Mesendoderm (in vitro differentiated cells): ENCODE measurements around the gene KLF15.
A peak's percentile ranks its signal among the peaks of the same experiment; 100 is the strongest.

Source experiments
- DNase-seq: peaks from one replicate; pipeline ENCODE4 v3.0.0; 2013
- H2AK5ac ChIP-seq: 2 replicates; pipeline ENCODE4 v1.6.1; 2013; ENCODE audit warnings: low read length, inconsistent platforms
- H2BK120ac ChIP-seq: 2 replicates; pipeline ENCODE4 v1.6.1; 2013; ENCODE audit warnings: low read depth, mild to moderate bottlenecking, low read length, moderate library complexity, mixed read lengths
- H2BK15ac ChIP-seq: replicated peaks from 2 replicates; pipeline ENCODE4 v1.6.1; 2013; ENCODE audit warnings: low read depth, mild to moderate bottlenecking, moderate library complexity
- H2BK5ac ChIP-seq: 2 replicates; pipeline ENCODE4 v1.6.1; 2013; ENCODE audit warnings: low read length, inconsistent platforms
- H3K18ac ChIP-seq: 2 replicates; pipeline ENCODE4 v1.6.1; 2013; ENCODE audit warnings: mild to moderate bottlenecking, low read length, mixed read lengths
- H3K23ac ChIP-seq: one replicate; pipeline ENCODE4 v1.6.1; 2013; ENCODE audit warnings: low read length
- H3K27ac ChIP-seq: 2 replicates; pipeline ENCODE4 v1.5.1; 2013; ENCODE audit warnings: low read depth, mild to moderate bottlenecking, inconsistent platforms, low read length, moderate library complexity
- H3K27me3 ChIP-seq: 2 replicates; pipeline ENCODE4 v1.6.1; 2013; ENCODE audit warnings: low read length, control low read depth, mild to moderate bottlenecking, inconsistent platforms; ENCODE audit not compliant: insufficient read depth, poor library complexity
- H3K36me3 ChIP-seq: 2 replicates; pipeline ENCODE4 v1.6.1; 2013; ENCODE audit warnings: low read length, inconsistent platforms; ENCODE audit not compliant: control insufficient read depth, insufficient read depth
- H3K4ac ChIP-seq: one replicate; pipeline ENCODE4 v1.6.1; 2013; ENCODE audit warnings: low read depth, mild to moderate bottlenecking, low read length, moderate library complexity
- H3K4me1 ChIP-seq: 2 replicates; pipeline ENCODE4 v1.6.1; 2013; ENCODE audit warnings: low read depth, low read length, inconsistent platforms; ENCODE audit not compliant: control insufficient read depth
- H3K4me2 ChIP-seq: 2 replicates; pipeline ENCODE4 v1.6.1; 2013; ENCODE audit warnings: low read length
- H3K4me3 ChIP-seq: 2 replicates; pipeline ENCODE4 v1.5.1; 2013; ENCODE audit warnings: mild to moderate bottlenecking, low read length
- H3K56ac ChIP-seq: one replicate; pipeline ENCODE4 v1.6.1; 2013; ENCODE audit warnings: low read length
- H3K79me1 ChIP-seq: 2 replicates; pipeline ENCODE4 v1.6.1; 2013; ENCODE audit warnings: low read length, inconsistent platforms
- H3K79me2 ChIP-seq: 2 replicates; pipeline ENCODE4 v1.6.1; 2013; ENCODE audit warnings: mild to moderate bottlenecking, low read length; ENCODE audit not compliant: control insufficient read depth, insufficient read depth
- H3K9ac ChIP-seq: 2 replicates; pipeline ENCODE4 v1.6.1; 2013; ENCODE audit warnings: low read length, inconsistent platforms
- H4K5ac ChIP-seq: one replicate; pipeline ENCODE4 v1.6.1; 2013; ENCODE audit warnings: low read length
- H4K8ac ChIP-seq: one replicate; pipeline ENCODE4 v1.6.1; 2013; ENCODE audit warnings: low read depth, mild to moderate bottlenecking, control low read depth, low read length, moderate library complexity
- WGBS: extraction: QIAGEN DNeasy Blood & Tissue Kit; methylation state at CpG from one replicate; pipeline ENCODE4 v1.1.7; 2013; ENCODE audit warnings: low lambda C conversion rate, missing lambda C conversion rate; ENCODE audit not compliant: insufficient coverage; ENCODE audit errors: extremely low coverage; 5-methylcytosine and 5-hydroxymethylcytosine counted together

KLF15 gene

DNA sequence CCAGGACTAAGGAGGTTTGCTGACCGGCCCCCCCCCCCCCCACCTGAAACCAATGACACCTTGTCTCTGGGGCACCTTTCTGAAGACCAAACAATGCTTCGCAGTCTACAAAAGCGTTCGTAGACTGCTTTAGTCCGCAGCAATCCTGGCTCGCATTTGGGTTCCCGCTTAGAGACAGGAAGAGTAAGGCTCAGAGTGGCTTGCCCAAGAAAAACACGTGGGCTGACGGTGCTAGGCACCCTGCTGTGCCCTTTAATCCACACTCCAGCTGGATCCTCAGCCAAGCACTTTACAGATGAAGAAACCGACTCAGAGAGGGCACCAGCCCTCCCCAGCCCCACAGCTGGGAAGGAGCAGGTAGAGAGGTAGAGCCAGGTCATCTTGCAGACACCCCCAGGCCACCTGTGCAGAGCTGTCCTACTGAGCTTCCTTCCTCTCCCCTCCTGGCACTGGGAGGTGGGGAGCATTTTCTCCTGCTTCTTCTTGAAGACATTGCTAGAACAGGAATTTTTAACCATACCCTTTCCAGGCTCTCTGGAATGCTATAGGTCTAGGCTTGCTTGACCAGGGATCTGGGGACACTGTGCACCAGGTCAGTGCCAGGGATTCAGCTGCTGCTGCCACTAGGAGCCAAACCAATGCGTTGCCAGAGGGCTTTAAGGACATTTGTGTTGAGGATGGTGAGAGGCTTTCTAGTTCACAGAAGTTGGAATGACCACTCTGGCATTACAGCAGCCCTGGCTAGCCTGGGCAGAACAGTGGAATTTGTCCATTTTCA lies 1.0 kb upstream of the KLF15 start:
- peak; percentile 83 for DNase-seq
- Histone ChIP-seq H3K4me2 (peak overlapping the region; percentile 89), H4K5ac (no peak overlapping the region), H2BK15ac (no peak overlapping the region), H3K4me3 (no peak overlapping the region), H3K4ac (no peak overlapping the region), H2AK5ac (no peak overlapping the region), H3K27ac (no peak overlapping the region), H2BK5ac (no peak overlapping the region), H3K18ac (no peak overlapping the region), H3K36me3 (no peaks in the 10 kb centered on the region), H3K56ac (peak overlapping the region; percentile 57), H3K79me2 (no peaks in the 10 kb centered on the region), H2BK120ac (no peak overlapping the region), H4K8ac (no peak overlapping the region), H3K79me1 (no peaks in the 10 kb centered on the region), H3K23ac (no peak overlapping the region), H3K4me1 (peaks cover 6% of the 10 kb centered on the region), H3K27me3 (no peaks in the 10 kb centered on the region), H3K9ac (peak overlapping the region; percentile 39)
- no CpG with 5 or more reads among the region's 11 CpGs for WGBS

DNA sequence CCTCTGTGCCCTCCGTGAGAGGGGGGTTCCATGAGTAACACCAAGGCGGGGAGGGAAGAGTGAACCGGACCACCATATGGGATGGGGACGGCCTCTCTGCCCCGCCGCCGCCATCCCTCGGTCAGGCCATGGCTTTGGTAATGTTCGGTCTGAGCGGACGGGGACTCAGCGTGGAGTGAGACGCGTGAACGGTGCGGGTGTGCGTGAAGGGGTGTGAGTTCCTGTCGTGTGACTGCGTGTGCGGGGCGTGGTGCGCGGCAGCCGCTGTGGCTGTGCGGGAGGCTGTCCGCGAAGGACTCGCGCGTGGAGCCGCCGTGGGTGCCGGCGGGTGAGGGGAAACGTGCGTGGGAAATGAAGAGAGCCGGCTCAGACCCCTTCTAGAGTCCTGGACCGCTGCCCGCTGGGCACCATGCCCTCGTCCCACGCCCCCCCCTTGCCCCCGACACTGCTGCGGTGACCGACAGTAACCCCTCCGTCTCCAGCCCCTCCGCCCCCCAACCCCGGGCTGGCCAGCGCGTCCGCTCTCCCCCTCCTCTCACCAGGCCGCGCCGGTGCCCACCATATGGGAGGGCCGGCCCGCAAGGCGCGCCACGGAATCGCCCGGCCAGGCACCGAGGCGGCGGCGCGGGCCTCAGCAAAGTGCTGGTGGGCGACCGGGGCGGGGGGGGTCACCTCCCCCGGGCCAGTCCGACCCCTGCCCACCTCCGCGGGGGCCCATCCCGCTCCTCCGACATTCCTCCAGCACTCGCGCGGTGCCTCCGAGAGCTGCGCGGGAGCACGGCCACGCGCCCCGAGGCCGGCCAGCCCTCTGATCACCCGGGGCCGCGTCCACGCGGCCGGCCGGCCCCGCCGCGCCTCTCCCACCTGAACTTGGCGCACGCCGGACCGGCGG lies 589 bp downstream of the KLF15 start:
- Histone ChIP-seq H3K4me1 (peaks cover 6% of the 10 kb centered on the region), H3K27me3 (no peaks in the 10 kb centered on the region), H3K4ac (no peak overlapping the region), H3K9ac (peak overlapping the region; percentile 77), H3K79me1 (no peaks in the 10 kb centered on the region), H2AK5ac (no peak overlapping the region), H4K8ac (no peak overlapping the region), H3K56ac (peak overlapping the region; percentile 92), H2BK15ac (no peak overlapping the region), H2BK120ac (no peak overlapping the region), H4K5ac (no peak overlapping the region), H3K36me3 (no peaks in the 10 kb centered on the region), H2BK5ac (no peak overlapping the region), H3K27ac (no peak overlapping the region), H3K4me3 (peak overlapping the region; percentile 56), H3K23ac (peak overlapping the region; percentile 80), H3K4me2 (peak overlapping the region; percentile 87), H3K79me2 (no peaks in the 10 kb centered on the region), H3K18ac (peak overlapping the region; percentile 15)
- DNase-seq, result no peak
- WGBS, result no CpG with 5 or more reads among the region's 100 CpGs

- Histone ChIP-seq H3K79me1 (no peaks in the 10 kb centered on the region), H3K18ac (peak overlapping the region; percentile 15), H3K36me3 (no peaks in the 10 kb centered on the region), H4K8ac (no peak overlapping the region), H3K56ac (peak overlapping the region; percentile 92), H3K4me2 (peak overlapping the region; percentile 87), H2BK15ac (no peak overlapping the region), H3K9ac (peak overlapping the region; percentile 77), H3K4me3 (peak overlapping the region; percentile 56), H3K4ac (no peak overlapping the region), H3K4me1 (peaks cover 6% of the 10 kb centered on the region), H3K27ac (no peak overlapping the region), H2AK5ac (no peak overlapping the region), H4K5ac (no peak overlapping the region), H3K79me2 (no peaks in the 10 kb centered on the region), H3K23ac (peak overlapping the region; percentile 80), H3K27me3 (no peaks in the 10 kb centered on the region), H2BK5ac (no peak overlapping the region), H2BK120ac (no peak overlapping the region)
- no CpG with 5 or more reads among the region's 32 CpGs for WGBS
- peak; percentile 95 for DNase-seq
Measured at GRCh38 chr3:126355777-126356372, 1.3 kb downstream of the KLF15 start.

DNA sequence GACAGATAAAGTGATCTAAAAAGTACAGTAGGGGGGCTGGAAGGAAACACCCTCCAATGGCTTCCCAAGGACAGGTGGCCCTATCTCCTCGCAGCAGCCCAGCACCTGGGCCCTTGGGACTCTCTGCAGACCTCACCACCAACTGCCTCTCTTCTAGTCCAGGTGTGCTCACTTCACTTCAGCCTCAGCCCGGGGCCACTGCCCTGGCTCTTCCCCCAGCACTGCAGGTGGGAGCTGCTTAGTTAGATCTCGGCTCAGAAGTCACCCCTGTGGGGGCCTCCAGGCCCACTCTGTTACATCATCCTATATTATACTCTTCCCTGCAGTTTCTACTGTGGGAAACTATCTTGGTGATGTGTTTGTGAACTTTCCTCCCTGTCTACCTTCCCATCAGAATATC lies 2.0 kb downstream of the KLF15 start:
- H2BK5ac ChIP-seq, result no peak overlapping the region
- H3K79me1 ChIP-seq, result no peaks in the 10 kb centered on the region
- H3K4ac ChIP-seq, result no peak overlapping the region
- H3K9ac ChIP-seq, result peak overlapping the region; percentile 63
- H2BK120ac ChIP-seq, result no peak overlapping the region
- no peak overlapping the region for H2BK15ac ChIP-seq
- no peak overlapping the region for H3K27ac ChIP-seq
- H3K36me3 ChIP-seq, result no peaks in the 10 kb centered on the region
- no peak overlapping the region for H3K18ac ChIP-seq
- H3K4me1 ChIP-seq, result peaks cover 6% of the 10 kb centered on the region
- H3K27me3 ChIP-seq, result no peaks in the 10 kb centered on the region
- no peak overlapping the region for H3K4me2 ChIP-seq
- no peak overlapping the region for H4K8ac ChIP-seq
- H3K4me3 ChIP-seq, result no peak overlapping the region
- no peak for DNase-seq
- peak overlapping the region; percentile 82 for H3K56ac ChIP-seq
- WGBS, result no CpG with 5 or more reads among the region's 3 CpGs
- H3K79me2 ChIP-seq, result no peaks in the 10 kb centered on the region
- no peak overlapping the region for H3K23ac ChIP-seq
- H4K5ac ChIP-seq, result no peak overlapping the region
- no peak overlapping the region for H2AK5ac ChIP-seq

GRCh38 chr3:126354776-126355175 lies 2.4 kb downstream of the KLF15 start:
- Histone ChIP-seq H2BK120ac (no peak overlapping the region), H3K4ac (no peak overlapping the region), H3K36me3 (no peaks in the 10 kb centered on the region), H3K27ac (no peak overlapping the region), H3K23ac (no peak overlapping the region), H3K18ac (no peak overlapping the region), H4K5ac (no peak overlapping the region), H3K79me1 (no peaks in the 10 kb centered on the region), H4K8ac (no peak overlapping the region), H3K56ac (no peak overlapping the region), H3K4me1 (peaks cover 6% of the 10 kb centered on the region), H3K4me2 (no peak overlapping the region), H3K27me3 (no peaks in the 10 kb centered on the region), H3K79me2 (no peaks in the 10 kb centered on the region), H2BK15ac (no peak overlapping the region), H3K4me3 (no peak overlapping the region), H3K9ac (no peak overlapping the region), H2BK5ac (no peak overlapping the region), H2AK5ac (no peak overlapping the region)
- DNase-seq, result no peak
- no CpG with 5 or more reads among the region's 7 CpGs for WGBS
